NCI-H345 treated with DMSO at 0.1 percent for 48 hours (cell line): ENCODE results near the gene KLF16.

Source experiments
- DNase-seq: peaks from one replicate; lab custom pipeline; 2025; ENCODE audit not compliant: unreplicated experiment; lab: John Stamatoyannopoulos, UW

KLF16 gene

DNA sequence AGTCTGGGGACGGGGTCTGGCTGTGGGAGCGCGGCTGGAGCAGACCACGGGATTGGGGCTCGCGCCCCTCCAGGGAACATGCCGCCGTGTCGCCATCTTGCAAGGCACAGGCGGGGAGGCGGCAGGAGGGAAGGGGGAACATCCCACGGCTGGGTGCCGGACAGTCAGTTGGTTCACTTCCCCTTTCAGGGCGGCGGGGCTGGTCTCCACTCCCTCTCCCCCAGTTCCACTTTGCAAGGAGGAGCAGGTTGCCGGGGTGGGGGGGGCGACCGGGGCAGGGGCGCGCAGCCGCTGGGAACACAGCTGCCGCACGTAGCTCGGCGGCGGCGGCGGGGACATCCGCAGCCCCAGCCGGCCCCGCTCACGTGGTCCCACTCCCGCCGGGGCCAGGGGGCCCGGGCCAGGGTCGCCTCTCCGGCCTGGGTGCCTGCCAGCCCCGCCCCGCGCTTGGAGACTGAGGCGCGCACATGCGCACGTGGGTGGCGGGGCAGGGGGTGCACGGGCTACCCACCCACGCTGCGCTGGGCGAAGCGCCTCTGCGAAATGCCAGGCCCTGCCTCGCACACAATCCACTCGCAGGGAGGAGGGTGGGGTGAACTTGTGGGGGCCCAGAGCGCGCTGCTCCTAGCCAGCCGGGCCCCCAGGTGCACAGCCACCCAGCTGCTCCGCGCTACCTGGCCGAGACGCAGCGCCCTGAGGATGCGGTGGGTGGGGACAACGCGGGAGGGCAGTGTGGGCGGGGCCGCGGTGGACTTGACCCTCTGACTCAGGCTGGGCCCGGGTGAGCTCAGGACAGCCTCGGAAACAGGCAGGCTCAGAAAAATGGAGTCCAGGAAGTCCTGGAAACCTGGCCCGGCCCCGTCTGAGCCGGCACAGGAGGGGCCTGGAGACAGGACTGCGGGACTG, 6.4 kb downstream of the KLF16 start:
- no peak for DNase-seq

DNA sequence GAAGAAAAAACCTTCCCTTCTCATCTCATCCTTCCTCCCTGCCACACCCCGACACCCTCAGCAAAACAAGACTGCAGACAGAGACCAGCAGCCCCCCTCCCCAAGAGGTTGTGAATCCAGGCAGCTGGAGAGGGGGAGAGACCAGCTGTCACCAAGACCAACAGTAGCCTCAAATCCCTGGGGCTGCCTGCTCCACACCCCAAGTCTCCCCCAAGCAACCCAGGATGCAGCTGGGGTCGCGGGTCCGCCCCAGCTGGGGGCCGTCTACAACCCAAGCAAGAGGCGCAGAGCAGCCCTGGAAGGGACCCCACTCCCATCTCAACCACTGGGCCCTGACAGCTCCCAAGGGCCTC, 7.1 kb downstream of the KLF16 start:
- no peak for DNase-seq

DNA sequence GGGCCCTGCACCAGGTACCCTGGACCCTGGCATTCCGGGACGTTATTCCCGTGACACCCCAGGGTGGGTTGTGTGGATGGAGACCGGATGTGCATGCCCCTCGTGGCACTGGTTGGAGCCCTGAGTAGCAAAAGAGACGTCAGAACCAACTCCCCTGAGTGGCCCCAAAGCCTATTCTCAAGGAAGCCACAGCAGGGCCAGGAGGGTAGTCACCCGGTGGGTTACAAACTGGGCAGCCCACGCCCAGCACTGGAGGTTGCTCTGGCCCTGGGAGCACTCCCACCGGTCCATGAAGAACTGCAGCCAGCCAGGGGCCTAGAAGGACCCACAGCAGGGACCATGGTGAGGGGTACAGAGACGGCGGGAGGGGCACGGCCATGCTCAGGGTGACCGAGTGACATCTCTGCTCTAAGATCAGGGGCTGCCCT, 7.5 kb downstream of the KLF16 start:
- no peak for DNase-seq

DNA sequence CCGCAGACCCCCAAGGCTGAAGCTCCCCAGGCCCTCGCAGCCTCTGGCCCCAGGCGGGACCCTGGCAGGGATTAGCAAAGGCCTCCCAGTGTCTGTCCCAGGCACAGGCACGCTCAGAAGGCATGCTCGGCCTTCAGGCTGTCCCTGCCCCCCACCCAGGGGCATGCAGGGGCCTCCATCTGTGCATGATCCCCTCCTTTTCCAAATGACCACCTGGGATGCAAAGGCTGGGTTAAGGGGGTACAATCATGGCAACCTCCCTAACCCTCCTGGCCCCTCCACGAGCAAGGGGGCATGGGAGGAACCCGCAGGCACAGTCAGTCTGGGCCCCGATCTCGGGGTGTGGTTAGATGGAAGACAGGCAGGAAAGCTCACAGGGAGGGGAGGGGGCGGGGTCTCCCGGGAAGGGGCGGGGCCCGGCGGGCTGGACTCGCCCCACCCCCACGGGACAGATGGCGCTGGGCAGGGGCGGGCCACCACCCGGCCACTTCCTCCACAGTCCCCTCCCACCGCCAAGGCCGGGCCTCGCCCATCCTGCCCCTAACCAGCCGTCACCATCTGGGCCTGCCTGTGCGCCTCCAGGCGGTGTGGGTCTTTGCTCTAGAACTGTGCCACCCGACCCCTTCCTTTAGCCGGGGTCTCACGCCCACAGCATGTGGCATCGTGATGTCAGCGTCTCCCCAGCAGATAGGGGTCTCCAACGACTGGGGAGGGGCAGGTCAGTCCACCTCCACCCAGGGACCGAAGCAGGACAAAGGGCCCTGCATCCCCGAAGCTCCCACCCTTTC, 8.1 kb downstream of the KLF16 start:
- DNase-seq = no peak

DNA sequence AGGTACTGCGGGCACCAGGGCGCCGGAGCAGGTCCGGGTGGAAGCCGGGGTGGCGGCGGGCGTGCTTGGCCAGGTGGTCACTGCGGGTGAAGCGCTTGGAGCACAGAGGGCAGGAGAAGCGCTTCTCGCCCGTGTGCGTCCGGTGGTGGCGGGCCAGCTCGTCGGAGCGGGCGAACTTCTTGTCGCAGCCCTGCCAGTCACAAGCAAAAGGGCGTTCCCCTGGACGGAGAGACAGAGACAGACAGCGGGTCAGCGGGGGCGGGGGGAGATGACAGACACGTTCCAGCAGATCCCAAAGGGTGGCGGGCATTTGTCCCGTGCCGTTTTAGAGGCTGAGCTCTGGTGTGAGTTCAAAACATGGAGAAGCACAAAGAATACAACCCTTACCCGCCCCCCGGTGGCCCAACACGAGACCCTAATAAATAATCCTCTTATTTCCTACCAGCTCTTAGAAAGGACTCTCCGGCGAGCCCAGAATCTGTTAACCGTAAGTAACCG, 8.8 kb downstream of the KLF16 start:
- DNase-seq = no peak

DNA sequence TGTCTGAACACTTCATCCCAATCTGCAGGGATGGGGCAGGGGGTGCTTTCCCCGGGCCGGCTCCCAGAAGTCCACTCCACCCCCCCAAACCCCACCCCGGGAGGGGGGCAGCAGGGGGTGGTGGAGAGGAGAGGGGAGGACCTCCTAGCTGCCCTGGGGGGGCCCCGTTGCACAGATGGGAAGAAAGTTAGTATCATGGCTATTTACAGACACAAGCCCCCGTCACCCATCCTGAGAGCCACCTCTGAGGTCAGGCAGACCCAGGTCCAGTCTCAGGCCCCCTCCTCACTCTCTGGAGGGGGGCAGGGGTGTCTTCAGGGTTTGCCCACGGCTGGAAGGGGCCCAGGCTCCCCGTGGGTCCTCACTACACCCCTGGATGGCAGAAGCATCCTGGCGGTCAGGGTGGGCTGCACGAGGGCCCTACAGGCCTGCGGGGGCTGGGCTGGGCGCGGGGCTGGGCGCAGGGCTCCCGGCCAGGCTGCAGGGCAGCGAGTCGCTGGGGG, 9.3 kb downstream of the KLF16 start:
- DNase-seq = no peak

DNA sequence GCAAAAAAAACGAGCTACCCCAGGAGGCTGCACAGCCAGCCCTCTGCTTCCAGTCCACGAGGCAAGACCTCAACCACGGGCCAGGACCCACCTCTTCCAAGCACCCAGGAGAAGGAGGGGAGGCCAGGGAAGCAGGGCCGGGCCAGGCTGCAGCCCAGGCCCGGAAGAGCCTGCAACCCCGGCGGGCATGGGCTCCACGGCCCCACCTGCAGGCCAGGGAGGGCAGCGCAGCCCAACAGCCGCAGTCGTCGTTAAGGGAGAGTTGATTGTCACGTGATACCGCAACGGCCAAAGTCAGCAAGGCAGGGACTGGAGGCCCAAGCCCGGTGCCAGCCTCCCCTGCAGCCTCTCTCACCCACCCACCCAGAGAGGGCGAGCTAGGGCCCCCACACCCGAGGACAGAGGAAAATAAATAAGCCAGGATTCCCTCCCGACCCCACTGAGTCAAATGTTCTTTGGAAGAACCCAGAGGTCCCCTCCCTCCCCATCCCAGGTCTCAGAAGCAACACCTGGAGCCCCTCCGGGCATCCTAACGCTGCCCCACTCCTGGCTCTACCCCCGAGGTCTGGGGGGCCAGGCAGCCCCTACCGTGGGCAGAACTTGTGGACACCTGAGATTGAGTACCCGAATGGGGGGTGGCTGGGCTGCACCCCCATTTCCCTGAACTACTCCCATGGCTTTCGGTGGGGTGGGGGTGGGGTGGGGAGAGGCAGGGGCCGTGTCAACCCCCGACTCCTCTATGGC, 9.9 kb downstream of the KLF16 start:
- no peak for DNase-seq

DNA sequence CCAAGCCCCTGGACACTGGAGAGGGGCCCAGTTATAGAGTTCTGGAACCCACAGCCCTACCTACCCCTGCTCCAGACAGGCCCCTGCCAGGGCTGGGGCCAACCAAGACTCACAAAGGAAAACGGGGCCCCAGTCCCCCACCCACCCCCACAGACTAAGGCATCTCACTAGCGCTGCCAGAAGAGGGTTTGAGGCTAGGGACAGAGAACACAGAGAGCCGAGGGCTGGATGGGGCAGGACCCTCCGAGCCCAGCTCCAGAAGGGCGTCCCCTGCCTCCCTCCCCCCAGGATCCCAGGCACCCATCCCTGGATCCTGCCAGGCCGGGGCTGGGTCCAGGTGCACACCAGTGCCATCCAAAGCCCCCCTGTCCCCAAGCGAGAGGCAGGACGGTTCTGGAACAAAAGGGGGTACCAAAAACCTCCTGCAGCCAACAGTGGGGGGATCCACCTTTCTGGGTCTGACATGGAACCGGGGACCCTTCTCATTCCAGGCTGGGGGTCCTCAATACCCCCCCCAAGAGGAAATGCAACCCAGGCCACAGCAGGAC, 10.7 kb downstream of the KLF16 start:
- no peak for DNase-seq

DNA sequence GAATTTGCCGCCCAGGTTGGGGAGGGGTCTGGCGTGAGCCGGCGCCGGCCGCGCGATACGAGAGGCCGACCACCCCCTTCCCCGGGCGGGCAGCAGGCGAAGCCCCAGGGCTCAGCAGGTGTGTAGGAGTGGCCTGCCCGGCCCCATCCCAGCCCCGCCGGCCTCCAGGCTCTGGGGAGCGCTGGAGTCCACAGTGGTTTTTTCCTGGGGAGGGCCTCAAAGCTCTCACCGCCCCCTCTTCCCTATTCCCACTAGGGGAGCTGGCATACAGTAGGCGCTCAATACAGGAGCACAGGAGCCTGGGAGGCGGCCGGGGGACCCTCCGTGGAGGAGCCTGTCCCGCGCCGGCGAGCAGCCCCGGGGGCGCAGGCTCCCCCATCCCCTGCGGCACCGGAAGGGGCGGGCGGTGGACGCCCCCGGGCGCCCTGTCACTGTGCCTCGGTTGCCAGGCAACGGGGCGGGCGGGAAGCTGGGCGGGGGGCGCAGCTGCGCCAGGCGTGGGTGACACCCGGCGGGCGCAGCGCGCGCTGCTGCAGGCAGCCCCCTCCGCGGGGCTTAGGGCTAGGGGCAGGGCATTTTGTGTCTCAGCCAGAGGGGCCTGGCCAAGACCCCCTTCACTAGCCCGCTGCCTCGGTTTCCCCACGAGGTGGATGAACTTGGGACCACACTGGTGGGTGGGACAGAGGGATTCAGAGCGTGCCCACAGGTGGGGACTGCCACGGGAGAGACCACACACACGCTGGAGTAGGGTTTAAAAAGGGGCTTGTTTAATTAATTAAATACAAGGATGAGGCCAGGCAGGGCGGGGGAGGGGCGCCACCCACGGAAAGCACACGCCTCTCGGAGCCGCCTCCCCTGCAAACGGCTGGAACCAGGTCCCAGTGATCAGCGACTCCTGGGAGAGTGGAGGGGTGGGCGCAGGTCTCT, 11.5 kb downstream of the KLF16 start:
- no peak for DNase-seq

DNA sequence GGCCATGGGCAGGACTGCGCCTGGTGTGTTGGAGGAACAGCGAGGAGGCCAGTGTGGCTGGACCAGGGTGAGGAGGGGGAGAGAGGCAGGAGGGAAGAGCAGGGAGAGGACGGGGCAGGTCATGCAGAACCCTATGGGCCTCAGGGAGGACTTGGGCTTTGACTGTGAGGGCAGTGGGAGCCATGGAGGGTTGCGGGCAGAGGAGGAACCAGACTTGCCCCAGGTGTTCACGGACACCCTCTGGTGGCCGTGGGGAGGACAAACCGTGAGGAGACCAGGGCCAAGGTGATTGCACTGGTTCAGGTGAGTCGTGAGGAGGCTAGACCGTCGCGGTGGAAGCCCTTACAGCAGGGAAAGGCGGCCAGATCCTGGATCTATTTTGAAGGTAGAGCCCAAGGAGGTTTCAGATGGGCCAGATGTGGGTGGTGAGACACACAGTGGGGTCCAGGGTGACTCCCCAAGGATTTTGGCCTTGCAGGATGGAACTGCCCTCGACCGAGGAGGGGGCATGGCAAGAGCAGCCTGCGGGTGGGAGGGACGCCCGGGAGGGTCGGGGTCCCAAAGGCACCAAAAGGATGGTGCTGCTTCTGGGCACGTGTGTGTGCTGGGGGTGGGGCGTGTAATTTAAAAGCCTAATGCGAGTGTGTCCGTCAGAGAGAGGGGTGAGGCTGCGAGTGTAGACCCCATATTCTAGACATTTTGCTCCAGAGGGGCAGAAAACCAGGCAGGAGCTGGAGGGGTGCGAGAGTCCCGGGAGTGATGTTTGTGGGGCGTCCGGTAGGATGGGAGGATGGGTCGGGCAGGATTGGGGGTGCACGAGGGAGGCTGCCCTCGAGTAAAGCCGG, 12.3 kb downstream of the KLF16 start:
- DNase-seq = no peak

DNA sequence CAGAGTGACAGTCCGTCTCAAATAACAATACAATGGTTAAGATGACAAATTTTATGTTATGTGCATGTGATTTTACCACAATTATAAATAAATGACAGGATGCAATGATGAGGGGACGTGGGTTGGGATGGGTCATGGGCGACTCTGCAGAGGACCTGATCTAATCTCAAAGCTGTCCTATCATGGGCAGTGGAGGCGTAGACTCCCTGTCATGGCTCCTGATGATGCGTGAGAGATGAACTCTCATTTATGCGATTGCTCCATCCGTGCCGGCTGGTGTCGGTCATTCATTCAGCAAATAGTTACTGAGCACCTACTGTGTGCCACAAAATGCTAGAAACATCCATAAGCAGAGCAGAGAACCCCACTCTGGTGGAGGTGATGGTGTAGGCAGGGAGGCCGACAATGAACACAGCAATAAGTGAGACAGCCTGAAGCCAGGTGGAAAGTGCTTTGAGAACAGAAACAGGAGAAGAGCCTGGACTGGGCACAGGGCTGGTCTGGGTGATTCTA, 13.4 kb downstream of the KLF16 start:
- DNase-seq = no peak

DNA sequence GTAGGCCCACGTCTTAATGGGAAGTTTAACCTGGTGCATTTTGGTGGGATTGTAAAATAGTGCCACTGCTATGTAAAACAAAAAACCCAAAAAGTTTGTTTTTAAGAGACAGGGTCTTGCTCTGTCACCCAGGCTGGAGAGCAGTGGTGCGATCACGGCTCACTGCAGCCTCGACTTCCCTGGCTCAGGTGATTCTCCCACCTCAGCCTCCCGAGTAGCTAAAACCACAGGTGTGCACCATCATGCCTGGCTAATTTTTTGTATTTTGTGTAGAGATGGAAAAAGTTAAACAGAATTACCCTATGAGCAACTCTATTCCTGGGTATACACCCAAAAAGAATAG, 14.3 kb downstream of the KLF16 start:
- no peak for DNase-seq

DNA sequence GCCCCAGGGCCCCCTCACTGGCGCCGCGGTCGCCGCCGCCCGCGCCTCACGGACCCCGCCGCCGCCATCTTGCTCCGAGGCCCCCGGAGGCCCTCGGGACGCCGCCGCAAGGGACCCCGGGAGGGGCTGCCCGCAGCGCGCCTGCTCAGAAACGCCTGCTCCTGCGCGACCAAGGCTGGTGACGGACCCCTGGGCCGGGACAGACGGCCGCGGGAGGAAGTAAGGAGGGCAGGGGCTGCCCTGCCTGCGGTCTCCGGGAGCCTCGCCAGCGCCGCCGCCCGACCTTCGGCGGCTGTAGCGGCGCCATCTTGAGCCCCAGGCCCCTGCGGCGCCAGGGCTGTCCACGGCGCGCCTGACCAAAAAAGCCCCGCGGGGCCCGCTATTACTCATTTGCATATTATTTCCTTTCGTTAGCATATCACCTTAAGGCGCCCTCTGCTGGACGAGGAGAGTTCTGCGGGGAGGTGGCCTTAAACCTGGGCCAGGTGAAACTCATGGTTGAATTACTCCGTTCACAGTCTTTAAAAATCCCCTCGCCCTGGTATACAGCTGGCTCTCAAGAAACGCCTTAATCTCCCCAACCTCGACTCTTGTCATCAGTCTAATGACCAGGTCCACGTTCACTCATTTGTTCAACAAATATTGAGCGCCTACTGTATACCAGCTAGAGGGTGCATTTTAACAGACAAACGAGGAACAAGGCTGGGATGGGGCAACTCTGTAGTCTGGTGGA, 14.8 kb downstream of the KLF16 start, which contains the start of gene REXO1:
REXO1 (minus strand) TSS at position 85 of the 733 bp plus-strand sequence. CDS start 125 bp downstream, outside the sequence.
- peak; percentile 93 for DNase-seq

DNA sequence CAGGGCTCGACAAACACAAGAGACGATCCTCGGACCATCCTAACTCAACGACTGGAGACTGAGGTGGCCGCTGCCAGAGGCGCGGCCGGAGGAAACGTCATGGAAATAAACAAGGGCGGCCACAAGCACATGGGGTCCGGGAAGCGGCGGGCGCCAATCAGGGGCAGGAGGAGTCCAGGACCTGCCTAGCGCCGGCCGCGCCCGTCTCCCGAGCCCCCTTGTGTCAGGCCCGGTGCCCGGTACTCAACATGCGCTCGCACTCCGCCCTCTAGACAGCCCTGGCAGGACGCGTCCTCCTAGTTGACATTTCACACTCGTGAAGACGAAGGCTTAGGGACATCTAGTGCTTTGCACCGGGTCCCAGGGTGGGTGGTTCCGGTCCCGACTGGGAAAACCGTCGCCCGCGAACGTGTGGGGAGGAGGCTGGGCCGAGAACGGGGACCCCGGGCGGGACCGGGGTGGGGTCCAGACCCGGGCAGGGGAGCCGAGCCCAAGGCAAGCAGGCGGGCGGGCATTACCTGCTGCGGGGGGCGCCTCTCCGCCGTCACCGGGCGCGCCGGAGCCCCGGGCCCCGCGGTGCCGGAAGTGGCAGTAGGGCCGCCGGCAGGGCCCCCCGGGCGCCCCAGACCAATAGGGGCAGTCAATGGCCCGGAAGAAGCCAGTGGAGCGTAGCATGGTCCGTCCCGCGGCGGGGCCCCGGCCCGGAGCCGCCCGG, 15.5 kb downstream of the KLF16 start:
- no peak for DNase-seq

DNA sequence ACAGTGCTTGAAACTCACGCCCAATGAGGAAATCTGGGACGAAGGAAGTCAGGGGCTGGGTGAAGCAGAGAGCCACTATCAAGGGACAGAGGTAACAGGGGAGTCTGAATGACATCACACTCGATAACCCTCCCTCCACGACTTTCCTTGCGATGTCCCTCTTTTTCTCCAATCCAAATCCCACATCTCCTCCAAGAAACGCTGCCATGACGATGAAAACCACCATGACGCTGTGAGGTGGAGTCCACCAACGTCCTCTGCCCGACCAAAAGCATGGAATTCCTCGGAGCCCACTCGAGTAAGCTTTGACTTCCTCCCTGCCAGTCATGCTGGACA, 16.1 kb downstream of the KLF16 start:
- no peak for DNase-seq

DNA sequence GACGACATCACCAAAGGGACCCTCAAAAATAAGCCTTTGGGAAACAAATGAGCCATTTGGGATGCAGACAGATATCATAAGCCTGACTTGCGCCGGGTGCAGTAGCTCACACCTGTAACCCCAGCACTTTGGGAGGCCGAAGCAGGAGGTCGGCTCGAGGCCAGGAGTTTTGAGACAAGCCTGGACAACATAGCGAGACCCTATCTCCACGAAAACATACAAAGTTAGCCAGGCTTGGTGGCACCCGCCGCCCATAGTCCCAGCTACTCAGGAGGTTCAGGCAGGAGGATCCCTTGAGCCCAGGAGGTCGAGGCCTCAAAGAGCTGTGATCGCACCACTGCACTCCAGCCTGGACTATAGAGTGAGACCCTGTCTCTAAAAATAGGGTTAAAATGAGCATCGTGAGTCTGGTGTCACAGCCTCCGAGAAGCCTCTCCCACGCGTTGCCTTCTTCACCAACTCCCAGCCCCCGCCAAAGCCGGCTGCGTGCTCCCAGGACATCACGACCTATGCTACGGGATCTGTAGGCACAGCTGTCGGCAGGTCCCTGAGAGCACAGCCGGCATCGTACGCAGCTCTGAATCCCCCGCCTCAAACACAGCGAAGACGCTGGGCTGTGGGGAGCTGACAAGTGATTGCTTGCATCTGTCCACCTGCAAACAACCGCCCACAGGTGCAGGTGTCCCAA, 16.7 kb downstream of the KLF16 start:
- no peak for DNase-seq

DNA sequence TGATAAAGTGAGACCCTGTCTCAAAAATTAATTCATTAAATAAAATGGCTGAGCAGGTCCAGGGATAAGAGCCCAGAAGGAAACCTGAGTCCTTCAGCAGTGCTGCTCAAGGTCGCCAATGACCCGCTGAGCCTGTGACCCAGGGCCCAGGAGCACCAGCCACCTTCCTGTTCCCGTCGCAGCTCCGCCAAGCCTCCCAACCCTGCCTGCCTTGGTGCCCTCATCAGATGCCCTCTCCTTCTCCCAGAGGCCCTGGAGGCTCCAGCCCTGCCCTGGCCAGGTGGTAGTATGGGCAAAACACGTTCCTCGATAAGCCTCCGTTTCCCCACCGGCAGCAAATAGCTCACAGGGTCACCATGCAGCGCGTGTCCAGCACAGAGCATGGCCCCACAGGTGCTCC, 17.7 kb downstream of the KLF16 start:
- no peak for DNase-seq
